ENCODE data around the gene NFKBIB.
"Not testable (repeated sequence)": the region's sequence is repeated elsewhere in the genome, so short reads cannot be mapped to it uniquely, and the experiment has no call there.

NFKBIB gene

GRCh38 chr19:38869836-38870607, 29.7 kb upstream of the NFKBIB start:
- peak; percentile 60 for DNase-seq (ENCODE audit: low read depth)
- peak; percentile 63 for TF ChIP-seq CTCF (conservative IDR thresholded peaks at IDR 0.05; ENCODE audit: low read length)
- H3K4me3 ChIP-seq (ENCODE audit: low read length): peak overlapping the region; percentile 62

GRCh38 chr19:38870612-38871011, 29.2 kb upstream of the NFKBIB start:
- TF ChIP-seq CTCF (conservative IDR thresholded peaks at IDR 0.05; ENCODE audit: low read length): no peak
- DNase-seq (ENCODE audit: low read depth): no peak
- no peak overlapping the region for H3K4me3 ChIP-seq (ENCODE audit: low read length)

- DNase-seq (ENCODE audit: low read depth); H3K4me3 ChIP-seq (ENCODE audit: low read length): not testable (repeated sequence)
Observed at GRCh38 chr19:38873400-38873799, 26.4 kb upstream of the NFKBIB start.

GRCh38 chr19:38875656-38876395, 23.9 kb upstream of the NFKBIB start:
- no peak overlapping the region for H3K4me3 ChIP-seq (ENCODE audit: low read length)
- no peak for DNase-seq (ENCODE audit: low read depth)
- no peak for TF ChIP-seq CTCF (conservative IDR thresholded peaks at IDR 0.05; ENCODE audit: low read length)

GRCh38 chr19:38877781-38878574, 21.8 kb upstream of the NFKBIB start, which contains the start of gene RINL:
Gene RINL (minus strand): TSS chr19:38878275. CDS start chr19:38876742, 1,533 bp downstream.
- H3K4me3 ChIP-seq (ENCODE audit: low read length): no peak within 1 kb of the TSS

DNA sequence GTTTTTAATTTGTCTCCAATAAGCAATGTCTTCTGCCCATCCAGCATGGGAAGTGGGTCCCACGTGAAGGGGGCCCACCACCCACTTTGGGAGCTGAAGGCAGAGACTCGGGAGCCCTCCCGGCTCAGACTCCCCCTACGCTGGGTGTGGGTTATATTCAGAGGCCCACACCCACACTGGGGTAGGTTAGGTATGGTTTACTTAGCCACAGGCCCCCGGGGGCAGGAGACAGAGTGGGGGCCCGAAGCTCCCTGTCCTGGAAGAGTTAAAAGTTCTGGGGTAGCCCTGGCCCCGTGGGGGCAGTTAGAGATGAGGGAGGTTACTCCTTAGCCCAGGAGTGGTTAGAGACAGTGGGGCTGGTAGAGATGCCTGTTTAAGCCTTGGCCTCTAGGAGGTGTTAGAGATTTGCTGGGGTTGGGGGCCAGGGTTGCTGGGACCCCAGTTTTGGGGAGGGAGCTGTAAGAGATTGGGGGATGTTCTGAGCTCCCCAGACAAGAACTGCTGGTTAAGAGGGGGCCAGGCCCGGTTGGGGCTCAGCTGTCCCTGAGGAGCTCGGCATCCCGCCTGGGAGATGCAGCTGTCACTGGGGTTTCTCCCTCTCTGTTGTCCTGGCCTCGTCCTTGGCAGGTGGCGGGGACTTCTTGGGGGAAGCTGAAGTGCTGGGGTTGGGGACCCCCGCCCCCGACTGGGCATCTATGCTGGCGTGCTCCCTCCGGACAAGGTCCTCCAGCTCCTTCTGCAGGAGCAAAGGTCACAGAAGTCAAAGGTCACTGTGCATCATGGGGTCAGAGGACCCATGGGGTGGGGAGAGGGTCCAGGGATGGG, 21.0 kb upstream of the NFKBIB start:
- DNase-seq (ENCODE audit: low read depth): no peak
- TF ChIP-seq CTCF (conservative IDR thresholded peaks at IDR 0.05; ENCODE audit: low read length): no peak
- H3K4me3 ChIP-seq (ENCODE audit: low read length): no peak overlapping the region

More at GRCh38 chr19:38877781-38878574, 21.8 kb upstream of the NFKBIB start, which contains the start of gene RINL:
- DNase-seq (ENCODE audit: low read depth): no peak
- no peak for TF ChIP-seq CTCF (conservative IDR thresholded peaks at IDR 0.05; ENCODE audit: low read length)

Measured in AG10803 (cell line).